Bone marrow (tissue), 2 donors: ENCODE results near the gene HDX.
"Not testable (repeated sequence)": the region's sequence is repeated elsewhere in the genome, so short reads cannot be mapped to it uniquely, and the experiment has no call there.

Experiments used
- DNase-seq, 2 donors: peaks; one replicate each; lab custom pipeline; 2025; lab: John Stamatoyannopoulos, UW

The HDX gene

GRCh38 chrX:84339507-84340364 is 162.5 kb downstream of the HDX start:
- no peak for DNase-seq

DNA sequence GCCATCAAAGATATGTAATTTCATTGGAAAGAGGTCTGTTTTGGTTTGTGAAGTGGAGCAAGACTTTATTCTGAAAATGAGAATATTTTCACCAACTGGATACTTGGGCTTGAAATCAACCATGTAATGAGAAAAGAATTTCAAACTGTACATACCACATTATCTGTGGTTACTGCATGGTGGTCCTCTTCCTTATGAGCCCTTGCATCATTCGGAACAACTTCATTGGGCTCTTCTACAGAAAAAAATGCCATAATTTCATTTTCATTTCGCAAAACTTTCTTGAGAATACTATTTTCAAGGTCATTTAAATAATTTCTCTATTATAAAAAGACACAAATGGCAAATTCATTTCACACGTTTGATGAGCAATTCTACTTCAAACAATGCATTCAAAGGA is 165.6 kb downstream of the HDX start:
- no peak for DNase-seq

DNA sequence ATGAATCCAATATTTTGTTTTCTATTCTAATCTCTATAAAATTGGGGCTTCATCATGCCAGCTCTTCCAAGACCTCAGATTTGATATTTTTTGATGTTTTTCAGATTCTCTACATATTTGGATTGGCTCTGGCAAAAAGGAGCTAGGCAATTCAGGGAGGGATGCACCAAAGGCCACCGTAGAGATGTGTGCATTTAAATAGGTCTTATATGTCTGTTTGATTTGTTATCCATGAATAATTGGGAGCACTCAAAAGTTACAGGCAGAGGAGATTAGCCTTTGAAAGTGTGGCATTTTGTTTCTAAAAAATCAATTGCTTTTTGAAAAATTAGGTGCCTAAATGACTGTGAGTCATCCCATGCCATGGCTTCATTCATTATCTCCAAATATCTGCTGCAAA is 167.1 kb downstream of the HDX start:
- no peak for DNase-seq

- no peak for DNase-seq
Observed at GRCh38 chrX:84322083-84322827, 180.0 kb downstream of the HDX start.

DNA sequence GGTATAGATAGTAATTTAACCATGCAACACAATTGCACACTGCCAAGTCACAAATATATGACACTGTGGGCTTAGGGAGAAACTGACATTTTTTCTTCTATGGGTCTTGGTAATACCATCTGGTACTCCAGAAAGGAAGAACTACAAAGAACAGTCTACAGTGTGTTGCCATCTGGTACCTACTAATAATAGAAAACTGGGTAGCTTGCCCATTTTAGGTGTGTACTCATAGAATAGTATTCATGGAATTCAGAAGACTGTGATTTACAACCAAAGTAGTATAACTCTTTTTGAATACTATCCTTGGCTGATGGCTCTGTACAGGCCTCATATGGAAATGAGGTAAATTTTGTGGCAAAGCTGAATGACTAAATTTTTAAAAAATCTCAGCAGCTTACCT is 181.6 kb downstream of the HDX start:
- DNase-seq = no peak

DNA sequence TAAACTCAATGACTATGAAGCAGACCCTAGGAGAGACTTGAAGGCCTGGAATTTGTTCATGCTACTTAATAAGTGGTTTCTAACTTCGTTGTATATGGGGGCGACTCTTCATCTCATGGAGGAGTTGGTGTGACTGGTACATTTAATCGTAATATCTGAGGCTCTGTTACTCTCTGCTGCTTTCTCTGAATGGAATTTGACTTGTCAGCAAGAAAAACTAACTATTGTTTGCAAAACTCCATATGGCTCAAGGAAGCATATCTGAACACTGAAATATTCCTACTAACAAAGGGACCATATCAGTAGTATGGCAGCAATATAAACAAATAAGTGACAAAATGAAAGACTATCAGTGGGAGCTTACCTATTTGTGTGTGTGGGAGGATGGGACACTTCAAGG is 182.2 kb downstream of the HDX start:
- DNase-seq = no peak

- DNase-seq = no peak
Observed at GRCh38 chrX:84318661-84319060, 183.6 kb downstream of the HDX start.

- not testable (repeated sequence) for DNase-seq
Observed at GRCh38 chrX:84315946-84316345, 186.3 kb downstream of the HDX start.
